HEK293T (cell line): ENCODE measurements around the gene RPLP1.

Experiments
- CTCF ChIA-PET: fragments of 350-600 bp; formaldehyde crosslinking; extraction: SDS; loops from one replicate; lab custom pipeline; 2021; ENCODE audit warnings: antibody characterized with exemption, inconsistent platforms; lab: Yijun Ruan, JAX
- POLR2A ChIA-PET: fragments of 350-600 bp; formaldehyde crosslinking; extraction: SDS; loops from one replicate; lab custom pipeline; 2020; ENCODE audit warnings: antibody characterized with exemption, inconsistent platforms; lab: Yijun Ruan, JAX
- DNase-seq: peaks from one replicate; pipeline ENCODE4 v3.0.0; 2012; ENCODE audit warnings: mixed read lengths; ENCODE audit errors: extremely low spot score
- ARNT ChIP-seq: fragments of 450-650 bp; IDR thresholded peaks from 2 replicates; pipeline ENCODE4 v1.6.1; 2017; ENCODE audit warnings: mild to moderate bottlenecking
- BHLHE40 ChIP-seq: fragments of 450-650 bp; IDR thresholded peaks from 2 replicates; pipeline ENCODE4 v1.6.1; 2016; ENCODE audit warnings: mild to moderate bottlenecking, moderate library complexity, borderline replicate concordance
- CTBP1 ChIP-seq: fragments of 450-650 bp; IDR thresholded peaks from 2 replicates; pipeline ENCODE4 v1.6.1; 2016; ENCODE audit warnings: borderline replicate concordance
- ELF4 ChIP-seq: fragments of 450-650 bp; IDR thresholded peaks from 2 replicates; pipeline ENCODE4 v1.6.1; 2017; ENCODE audit warnings: antibody characterized with exemption
- FOXA1 ChIP-seq: fragments of 450-650 bp; IDR thresholded peaks from 2 replicates; pipeline ENCODE4 v1.6.1; 2016; ENCODE audit warnings: mild to moderate bottlenecking
- FOXK2 ChIP-seq: fragments of 450-650 bp; IDR thresholded peaks from 2 replicates; pipeline ENCODE4 v1.6.1; 2016; ENCODE audit warnings: mild to moderate bottlenecking
- FOXM1 ChIP-seq: fragments of 450-650 bp; IDR thresholded peaks from 2 replicates; pipeline ENCODE4 v1.6.1; 2017; ENCODE audit warnings: mild to moderate bottlenecking, borderline replicate concordance
- HDGF ChIP-seq: fragments of 450-650 bp; IDR thresholded peaks from 2 replicates; pipeline ENCODE4 v1.6.1; 2017; ENCODE audit warnings: antibody characterized with exemption, borderline replicate concordance
- L3MBTL2 ChIP-seq: fragments of 450-650 bp; conservative IDR thresholded peaks from 2 replicates; pipeline ENCODE4 v1.6.1; 2016; ENCODE audit warnings: mild to moderate bottlenecking
- LEF1 ChIP-seq: fragments of 450-650 bp; IDR thresholded peaks from 2 replicates; pipeline ENCODE4 v1.6.1; 2017; ENCODE audit warnings: mild to moderate bottlenecking, borderline replicate concordance
- NFRKB ChIP-seq: fragments of 450-650 bp; IDR thresholded peaks from 2 replicates; pipeline ENCODE4 v1.6.1; 2016; ENCODE audit warnings: mild to moderate bottlenecking, moderate library complexity
- SP1 ChIP-seq: fragments of 450-650 bp; IDR thresholded peaks from 2 replicates; pipeline ENCODE4 v1.6.1; 2017
- SUZ12 ChIP-seq: fragments of 450-650 bp; IDR thresholded peaks from 2 replicates; pipeline ENCODE4 v1.6.1; 2016; ENCODE audit warnings: mild to moderate bottlenecking
- TARDBP ChIP-seq: fragments of 450-650 bp; IDR thresholded peaks from 2 replicates; pipeline ENCODE4 v1.6.1; 2016
- ZNF384 ChIP-seq: fragments of 450-650 bp; IDR thresholded peaks from 2 replicates; pipeline ENCODE4 v1.6.1; 2016
- TF ChIP-seq, protein P1 (sequence below): fragments of 450-650 bp; IDR thresholded peaks from 2 replicates; pipeline ENCODE4 v1.6.1; 2016

The RPLP1 gene

DNA sequence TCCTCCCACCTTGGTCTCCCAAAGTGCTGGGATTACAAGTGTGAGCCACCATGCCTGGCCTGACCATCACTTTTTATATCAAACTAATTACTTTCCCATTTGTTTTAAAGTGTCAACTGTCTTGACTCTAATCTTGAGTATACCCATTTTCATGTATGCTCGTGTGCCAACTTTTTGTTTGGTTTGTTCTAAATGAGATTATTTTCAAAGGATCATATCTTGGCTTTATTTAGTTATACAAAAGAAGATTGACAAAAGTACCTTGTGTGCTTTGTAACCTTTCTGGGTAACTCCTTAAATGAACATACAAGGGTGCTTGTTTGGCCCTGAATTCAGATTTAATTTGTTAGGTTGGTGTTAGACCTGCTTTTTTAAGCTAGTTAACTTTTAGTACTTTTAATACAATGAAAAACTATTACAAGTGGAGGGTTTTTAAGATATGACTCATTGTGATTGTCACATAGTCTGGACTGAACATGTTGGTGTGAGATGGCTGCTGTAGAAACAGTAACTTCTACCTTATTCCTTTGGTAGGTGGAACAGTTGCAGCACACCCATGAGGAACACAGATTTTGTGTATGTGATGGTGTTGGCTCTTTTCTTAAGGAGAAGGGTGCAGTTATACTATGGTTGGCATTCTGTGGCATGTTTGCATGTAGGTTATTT lies 27.7 kb upstream of the RPLP1 start:
- no peak for TF ChIP-seq BHLHE40
- TF ChIP-seq FOXA1 = no peak
- TF ChIP-seq, protein P1, sequence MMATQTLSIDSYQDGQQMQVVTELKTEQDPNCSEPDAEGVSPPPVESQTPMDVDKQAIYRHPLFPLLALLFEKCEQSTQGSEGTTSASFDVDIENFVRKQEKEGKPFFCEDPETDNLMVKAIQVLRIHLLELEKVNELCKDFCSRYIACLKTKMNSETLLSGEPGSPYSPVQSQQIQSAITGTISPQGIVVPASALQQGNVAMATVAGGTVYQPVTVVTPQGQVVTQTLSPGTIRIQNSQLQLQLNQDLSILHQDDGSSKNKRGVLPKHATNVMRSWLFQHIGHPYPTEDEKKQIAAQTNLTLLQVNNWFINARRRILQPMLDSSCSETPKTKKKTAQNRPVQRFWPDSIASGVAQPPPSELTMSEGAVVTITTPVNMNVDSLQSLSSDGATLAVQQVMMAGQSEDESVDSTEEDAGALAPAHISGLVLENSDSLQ = no peak
- TF ChIP-seq ZNF384 = no peak
- no peak for TF ChIP-seq ARNT
- no peak for TF ChIP-seq LEF1
- TF ChIP-seq FOXM1 = no peak
- TF ChIP-seq NFRKB = no peak
- no peak for TF ChIP-seq FOXK2
- TF ChIP-seq L3MBTL2 = no peak
- TF ChIP-seq TARDBP = no peak
- ChIA-PET CTCF (no interaction called here), POLR2A (no interaction called here)
- DNase-seq = no peak

DNA sequence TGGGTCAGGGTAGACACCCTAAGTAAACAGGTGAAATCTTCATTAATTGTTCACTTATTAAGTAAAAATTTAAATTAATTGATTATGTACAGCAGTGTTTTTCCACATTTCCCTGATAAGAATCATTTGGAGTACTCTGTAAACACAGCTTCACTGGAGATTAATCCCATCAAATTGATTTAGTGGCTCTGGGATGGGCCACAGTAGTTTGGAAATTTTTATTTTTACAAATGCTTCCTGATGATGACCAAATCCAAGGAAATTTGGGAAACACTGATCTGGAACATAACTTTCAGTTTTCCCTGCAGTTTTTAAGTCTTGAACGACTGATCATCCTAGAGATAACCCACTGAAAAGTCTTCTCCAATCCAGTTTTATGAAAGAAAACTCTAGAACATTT lies 18.8 kb upstream of the RPLP1 start:
- TF ChIP-seq HDGF (no peak), FOXM1 (no peak), TARDBP (no peak), ELF4 (no peak), LEF1 (no peak), FOXK2 (no peak), BHLHE40 (no peak), SUZ12 (no peak), NFRKB (no peak), SP1 (no peak)
- CTCF ChIA-PET = no interaction called here
- POLR2A ChIA-PET = interaction anchor here (1.1 kb wide), 1 partner anchor 18 kb away, joined by 4 read pairs; the partner anchor contains the start of gene RPLP1
- DNase-seq = no peak

DNA sequence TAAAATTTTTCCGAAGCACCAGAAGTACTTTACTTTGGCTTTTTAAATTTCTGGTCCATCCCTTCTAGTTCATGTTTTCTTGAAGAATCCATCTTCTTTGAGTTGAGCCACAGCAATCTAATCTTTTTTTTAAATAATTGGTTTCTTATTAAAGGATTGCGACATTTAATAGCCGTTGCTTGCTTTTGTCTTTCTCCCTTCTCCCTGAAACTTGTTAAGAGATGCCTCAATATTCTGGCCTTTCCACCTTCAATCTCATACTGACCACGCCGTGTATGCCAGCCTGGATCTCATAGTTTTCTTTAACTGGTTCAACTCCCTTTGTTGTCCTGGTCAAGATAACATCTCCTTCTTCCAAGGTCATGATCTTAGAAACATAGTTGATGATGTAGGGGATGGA lies 18.4 kb upstream of the RPLP1 start:
- TF ChIP-seq SP1 (no peak), BHLHE40 (no peak), L3MBTL2 (no peak), NFRKB (no peak), HDGF (no peak), FOXM1 (no peak), TARDBP (no peak), ZNF384 (no peak), FOXK2 (no peak), LEF1 (no peak), SUZ12 (no peak), ARNT (no peak), ELF4 (no peak), FOXA1 (no peak), CTBP1 (no peak)
- TF ChIP-seq, protein P1 = no peak
- CTCF ChIA-PET = no interaction called here
- no peak for DNase-seq
- POLR2A ChIA-PET = no interaction called here

DNA sequence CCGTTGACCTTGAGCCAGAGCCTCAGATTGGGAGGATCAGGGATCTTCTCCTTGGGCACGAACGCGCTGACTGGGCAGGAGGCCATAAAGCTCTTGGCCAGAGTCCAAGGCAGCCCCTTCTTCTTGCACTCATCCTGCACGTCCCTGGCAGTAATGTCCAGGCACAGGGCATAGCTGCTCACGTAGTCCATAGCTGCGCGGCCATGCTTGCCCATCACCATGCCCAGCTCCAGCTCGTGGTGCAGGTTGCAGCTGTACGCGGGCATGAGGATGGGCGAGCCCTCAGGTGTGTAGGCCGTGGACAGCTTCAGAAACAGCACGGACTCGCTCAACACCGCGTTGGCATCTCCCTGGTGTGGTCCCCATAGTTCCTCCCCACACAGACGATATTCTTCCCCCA lies 17.9 kb upstream of the RPLP1 start:
- DNase-seq = no peak
- TF ChIP-seq, protein P1 = no peak
- TF ChIP-seq FOXM1 = no peak
- TF ChIP-seq ZNF384 = no peak
- TF ChIP-seq L3MBTL2 = no peak
- no peak for TF ChIP-seq SUZ12
- TF ChIP-seq FOXK2 = no peak
- no peak for TF ChIP-seq ARNT
- POLR2A ChIA-PET = no interaction called here
- CTCF ChIA-PET = no interaction called here

DNA sequence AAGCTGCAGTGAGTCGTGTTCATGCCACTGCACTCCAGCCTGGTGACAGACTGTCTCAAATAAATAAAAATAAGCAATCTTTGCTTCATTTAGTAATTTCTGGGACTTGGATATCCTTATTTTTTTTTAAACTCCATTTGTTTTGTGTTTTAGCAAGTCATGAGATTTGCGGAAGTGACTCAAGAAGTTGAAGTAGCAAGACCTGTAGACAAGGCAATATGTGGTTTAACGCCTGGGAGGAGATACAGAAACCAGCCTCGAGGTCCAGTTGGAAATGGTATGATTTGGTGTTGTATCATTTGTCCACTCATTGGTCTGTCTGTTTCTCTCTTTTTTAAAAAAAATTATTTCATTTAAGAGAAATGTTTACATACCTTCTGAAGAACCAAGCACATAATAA lies 16.6 kb upstream of the RPLP1 start:
- no peak for TF ChIP-seq FOXA1
- TF ChIP-seq SUZ12 = no peak
- TF ChIP-seq CTBP1 = no peak
- TF ChIP-seq HDGF = no peak
- TF ChIP-seq L3MBTL2 = no peak
- TF ChIP-seq ARNT = no peak
- TF ChIP-seq LEF1 = no peak
- TF ChIP-seq, protein P1 = no peak
- no peak for TF ChIP-seq FOXK2
- no peak for TF ChIP-seq FOXM1
- TF ChIP-seq TARDBP = no peak
- no peak for TF ChIP-seq NFRKB
- no peak for TF ChIP-seq BHLHE40
- no peak for TF ChIP-seq SP1
- ChIA-PET CTCF (no interaction called here), POLR2A (interaction anchor here (1.1 kb wide), 1 partner anchor 16 kb away, joined by 10 read pairs; the partner anchor contains the start of gene RPLP1)

DNA sequence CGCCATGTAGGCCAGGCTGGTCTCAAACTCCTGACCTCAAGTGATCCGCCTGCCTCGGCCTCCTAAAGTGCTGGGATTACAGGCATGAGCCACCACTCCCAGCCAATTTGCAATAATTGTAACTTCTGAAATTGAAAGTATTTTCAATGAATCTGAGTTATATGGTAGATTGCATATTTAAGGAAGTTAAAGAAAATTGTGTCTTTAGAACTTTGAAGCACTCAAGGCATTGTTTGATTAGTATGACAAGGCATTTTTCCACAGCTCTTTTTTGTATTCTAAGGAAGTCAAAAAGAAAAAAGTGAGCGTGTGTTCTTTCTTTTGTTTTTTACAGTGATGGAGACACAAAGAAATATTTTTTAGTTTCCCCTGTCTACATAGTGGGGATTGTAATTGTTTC lies 15.7 kb upstream of the RPLP1 start:
- no peak for TF ChIP-seq FOXK2
- TF ChIP-seq FOXM1 = no peak
- no peak for TF ChIP-seq ARNT
- no peak for TF ChIP-seq NFRKB
- TF ChIP-seq SUZ12 = no peak
- TF ChIP-seq BHLHE40 = no peak
- no peak for TF ChIP-seq LEF1
- TF ChIP-seq, protein P1 = no peak
- TF ChIP-seq ELF4 = no peak
- TF ChIP-seq TARDBP = no peak
- no peak for TF ChIP-seq CTBP1
- no peak for TF ChIP-seq FOXA1
- TF ChIP-seq HDGF = no peak
- no peak for TF ChIP-seq SP1
- ChIA-PET CTCF (no interaction called here), POLR2A (interaction anchor here (1.1 kb wide), 1 partner anchor 15 kb away, joined by 10 read pairs; the partner anchor contains the start of gene RPLP1)

More for the DNA sequence above, 16.6 kb upstream of the RPLP1 start:
- DNase-seq = no peak

More for the DNA sequence above, 15.7 kb upstream of the RPLP1 start:
- DNase-seq = no peak
